Activated CD4-positive, CD25-positive, alpha-beta regulatory T cell treated with anti-CD3 and anti-CD28 coated beads, Interleukin-2, amount 50 U/mL, for 24 hours (primary cell): ENCODE results near the gene EMSY.

ENCODE experiments used
- ATAC-seq, 2 donors: fragments of 150-1000 bp; cut with Tn5 transposase; one replicate each; pipeline ENCODE4 v1.10.0; 2021; ENCODE audit warnings: mild to moderate bottlenecking in 1 of 2, moderate library complexity in 1 of 2

Gene EMSY

DNA sequence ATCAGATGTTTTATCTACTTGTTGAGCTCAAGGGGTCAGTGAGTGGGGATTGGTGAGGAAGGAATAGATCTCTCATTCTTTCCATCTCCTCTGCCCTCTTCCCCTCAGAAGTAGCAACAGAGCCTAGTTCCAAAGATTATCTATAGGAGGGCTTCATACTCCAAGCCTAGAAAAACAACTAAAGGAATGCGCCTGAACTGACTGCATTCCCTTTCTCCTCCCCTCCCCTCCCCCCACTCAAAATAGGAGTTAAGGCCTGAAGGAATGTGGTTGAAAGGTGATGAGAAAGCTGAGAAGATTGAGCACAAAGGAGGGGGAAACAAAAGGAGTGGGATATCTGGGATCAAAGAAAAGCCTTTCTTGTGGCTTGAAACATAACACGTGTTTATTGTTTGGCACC, 10.5 kb downstream of the EMSY start:
- no peak for ATAC-seq

DNA sequence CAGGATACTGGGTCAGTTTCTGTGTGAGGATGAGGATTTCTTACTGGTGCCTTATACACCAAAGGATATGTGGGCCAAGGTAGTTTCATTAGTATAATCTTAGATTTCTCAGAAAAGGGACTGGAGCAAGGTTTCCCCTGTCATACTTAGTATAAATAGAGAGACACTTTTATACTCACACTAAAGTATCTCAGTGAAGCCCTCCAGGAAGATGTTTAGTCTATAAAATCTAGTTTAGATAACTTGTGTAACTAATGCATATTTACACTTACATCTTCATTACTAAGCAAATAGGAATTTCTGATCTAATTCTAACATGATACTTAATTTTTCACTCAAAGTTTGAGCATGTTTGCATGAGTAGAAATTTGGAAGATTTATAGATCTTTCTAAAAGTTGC, 11.1 kb downstream of the EMSY start:
- no peak for ATAC-seq

GRCh38 chr11:76456571-76456970, 11.8 kb downstream of the EMSY start:
- no peak for ATAC-seq

- ATAC-seq, result no peak
Measured at GRCh38 chr11:76459299-76459698, 14.5 kb downstream of the EMSY start.

DNA sequence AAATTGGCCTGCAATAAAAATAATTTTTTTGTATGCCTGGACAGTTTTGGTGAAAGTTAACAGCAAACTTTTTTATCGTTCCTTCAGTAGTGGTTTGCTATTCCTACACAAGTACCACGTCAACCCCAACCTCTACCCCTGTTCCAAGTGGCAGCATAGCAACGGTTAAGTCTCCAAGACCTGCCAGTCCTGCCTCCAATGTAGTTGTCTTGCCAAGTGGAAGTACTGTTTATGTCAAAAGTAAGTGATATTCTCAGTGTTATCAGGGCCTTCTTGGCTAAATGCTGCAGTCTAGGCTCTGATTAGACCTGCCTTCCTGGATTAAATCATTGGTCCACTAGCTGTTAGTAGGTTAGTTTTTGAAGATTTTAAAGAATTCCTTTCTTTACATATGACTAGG, 15.0 kb downstream of the EMSY start:
- no peak for ATAC-seq

- no peak for ATAC-seq
Measured at GRCh38 chr11:76462317-76462716, 17.5 kb downstream of the EMSY start.

GRCh38 chr11:76465701-76466100, 20.9 kb downstream of the EMSY start:
- ATAC-seq, result no peak

- ATAC-seq, result no peak
Measured at GRCh38 chr11:76466666-76467065, 21.8 kb downstream of the EMSY start.

GRCh38 chr11:76469141-76469540, 24.3 kb downstream of the EMSY start:
- no peak for ATAC-seq

- ATAC-seq, result no peak
Measured at GRCh38 chr11:76471382-76471781, 26.6 kb downstream of the EMSY start.

GRCh38 chr11:76480241-76480640, 35.4 kb downstream of the EMSY start:
- ATAC-seq, result no peak

GRCh38 chr11:76491644-76492043, 46.8 kb downstream of the EMSY start:
- no peak for ATAC-seq

DNA sequence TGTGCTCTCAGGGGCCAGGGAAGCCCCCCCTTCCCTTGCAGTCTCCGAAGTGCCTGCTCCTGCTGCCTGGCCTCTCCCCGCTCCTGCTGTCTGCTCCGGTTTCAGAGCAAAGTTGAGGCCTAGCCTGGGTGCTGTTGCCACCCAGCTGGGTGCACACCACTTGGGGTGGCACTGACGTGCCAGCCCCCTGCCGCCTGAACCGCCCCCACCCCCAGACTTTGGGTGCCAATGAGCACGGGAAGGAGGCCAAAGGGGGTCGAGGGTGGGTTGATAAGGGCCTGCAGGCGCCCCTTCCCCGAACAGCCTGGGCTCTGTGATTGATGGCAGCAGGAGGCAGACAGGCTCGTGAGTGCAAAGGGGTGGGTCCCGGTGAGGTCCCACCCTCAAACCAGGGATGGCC, 48.2 kb downstream of the EMSY start:
- ATAC-seq, result no peak

DNA sequence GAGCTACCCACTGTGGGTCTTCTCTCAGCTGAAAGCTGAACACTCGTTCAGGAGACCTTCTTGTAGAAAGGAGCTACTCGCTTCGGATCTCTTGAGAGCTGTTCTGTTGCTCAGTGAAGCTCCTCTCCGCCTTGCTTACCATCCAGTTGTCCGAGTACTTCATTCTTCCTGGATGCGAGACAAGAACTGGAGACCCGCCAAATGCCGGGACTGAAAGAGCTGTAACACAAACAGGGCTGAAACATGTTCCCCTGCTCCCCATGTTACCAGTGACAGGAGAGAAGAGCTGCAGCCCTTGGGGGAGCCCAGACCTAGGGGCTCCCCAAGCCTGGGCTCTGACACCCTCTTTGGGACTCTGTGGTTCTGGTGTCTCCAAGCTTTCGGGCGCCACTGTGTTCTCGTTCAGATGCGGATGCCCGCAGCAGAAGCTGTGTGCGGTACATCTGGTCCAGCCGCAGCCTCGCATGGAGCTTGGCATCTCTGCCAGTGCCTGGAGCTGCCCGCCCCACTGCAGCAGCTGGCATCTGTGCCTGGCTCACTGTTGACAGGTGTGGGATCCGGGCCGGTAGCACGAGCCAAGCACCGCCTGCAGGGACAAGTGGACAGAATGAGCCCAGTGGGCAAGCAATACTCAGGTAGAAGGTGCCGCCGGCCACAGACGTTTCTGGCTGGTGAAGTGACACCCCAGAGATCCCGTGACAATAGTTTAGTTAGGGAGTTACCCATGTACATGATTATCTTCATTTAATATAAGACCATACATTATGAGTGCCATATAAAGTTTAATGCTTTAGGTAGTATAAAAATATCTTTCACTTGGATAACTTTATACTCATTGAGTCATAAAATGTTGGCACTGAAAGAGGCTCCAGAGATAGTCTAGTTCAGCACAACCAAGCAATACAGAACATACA, 49.1 kb downstream of the EMSY start:
- ATAC-seq, result no peak

- ATAC-seq, result no peak
Measured at GRCh38 chr11:76495019-76495418, 50.2 kb downstream of the EMSY start.

DNA sequence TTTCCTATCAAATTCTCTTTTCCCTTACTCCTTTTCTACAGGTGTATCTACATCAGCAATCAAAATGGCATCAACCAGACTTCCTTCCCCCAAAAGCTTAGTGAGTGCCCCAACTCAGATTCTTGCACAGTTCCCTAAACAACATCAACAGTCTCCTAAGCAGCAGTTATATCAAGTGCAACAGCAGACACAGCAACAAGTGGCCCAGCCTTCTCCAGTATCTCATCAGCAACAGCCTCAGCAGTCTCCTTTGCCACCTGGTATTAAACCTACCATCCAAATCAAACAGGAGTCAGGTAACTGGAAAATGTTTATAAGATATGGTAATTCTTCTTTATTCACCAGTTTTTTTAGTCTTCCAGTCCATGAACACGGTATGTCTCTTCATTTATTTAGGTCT, 51.4 kb downstream of the EMSY start:
- ATAC-seq, result no peak

DNA sequence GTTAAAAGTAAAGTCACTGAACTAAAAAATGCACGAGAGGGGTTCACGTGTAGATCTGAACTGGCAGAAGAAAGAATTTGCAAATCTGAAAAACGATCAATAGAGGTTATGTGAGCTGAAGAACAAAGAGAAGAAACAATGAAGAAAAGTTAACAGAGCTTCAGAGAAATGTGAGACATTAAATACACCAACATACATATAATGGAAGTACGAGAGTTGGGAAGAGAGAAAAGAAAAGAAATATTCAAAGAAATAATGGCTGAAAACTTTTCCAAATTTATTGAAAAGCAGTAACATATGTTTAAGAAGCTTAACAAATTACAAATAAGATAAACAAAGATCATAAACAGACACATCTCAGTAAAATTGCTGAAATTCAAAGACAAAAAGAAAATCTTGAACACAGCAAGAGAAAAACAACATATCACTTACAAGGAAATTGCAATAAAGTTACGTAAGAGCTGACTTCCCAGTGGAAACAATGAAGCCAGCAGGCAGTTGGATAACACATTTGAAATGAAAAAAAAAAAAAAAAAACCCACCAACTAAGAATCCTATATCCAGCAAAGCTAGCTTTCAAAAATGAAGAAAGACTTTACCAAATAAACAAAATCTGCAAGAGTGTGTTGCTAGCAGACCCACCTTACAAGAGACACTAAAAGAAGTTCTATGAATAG, 56.8 kb downstream of the EMSY start:
- no peak for ATAC-seq

- no peak for ATAC-seq
Measured at GRCh38 chr11:76506833-76507232, 62.0 kb downstream of the EMSY start.

GRCh38 chr11:76510060-76511047, 65.5 kb downstream of the EMSY start:
- ATAC-seq, result no peak

- no peak for ATAC-seq
Measured at GRCh38 chr11:76512851-76513653, 68.2 kb downstream of the EMSY start.

- ATAC-seq, result no peak
Measured at GRCh38 chr11:76513654-76514034, 68.8 kb downstream of the EMSY start.

DNA sequence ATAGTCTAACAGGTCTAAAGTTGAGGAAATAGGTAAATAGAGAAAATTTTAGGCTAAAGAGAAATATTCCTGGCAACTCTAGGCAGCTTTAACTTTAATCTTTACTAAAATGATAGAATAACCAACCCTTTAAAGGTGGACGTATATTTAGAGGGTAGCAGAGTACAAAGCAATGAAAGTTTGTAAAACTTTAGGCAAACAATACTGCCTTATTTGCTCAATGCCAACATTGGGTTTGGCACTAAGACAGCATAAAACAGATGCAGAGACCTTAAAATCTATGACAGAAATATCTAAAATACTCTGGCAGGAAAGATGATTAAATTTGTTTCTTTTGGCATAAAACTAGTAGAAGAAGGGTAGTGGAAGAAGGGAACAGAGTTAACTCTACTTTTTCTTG, 70.7 kb downstream of the EMSY start:
- no peak for ATAC-seq
